Measurements from ENCODE around the gene ZBTB38. TPM values are rescaled to one million over a fixed set of nuclear protein-coding genes. Genes with fewer than 3 reads are reported as not detected.

ZBTB38 gene
- total RNA-seq, 1 experiment from 2014 or later = 12.3 TPM

DNA sequence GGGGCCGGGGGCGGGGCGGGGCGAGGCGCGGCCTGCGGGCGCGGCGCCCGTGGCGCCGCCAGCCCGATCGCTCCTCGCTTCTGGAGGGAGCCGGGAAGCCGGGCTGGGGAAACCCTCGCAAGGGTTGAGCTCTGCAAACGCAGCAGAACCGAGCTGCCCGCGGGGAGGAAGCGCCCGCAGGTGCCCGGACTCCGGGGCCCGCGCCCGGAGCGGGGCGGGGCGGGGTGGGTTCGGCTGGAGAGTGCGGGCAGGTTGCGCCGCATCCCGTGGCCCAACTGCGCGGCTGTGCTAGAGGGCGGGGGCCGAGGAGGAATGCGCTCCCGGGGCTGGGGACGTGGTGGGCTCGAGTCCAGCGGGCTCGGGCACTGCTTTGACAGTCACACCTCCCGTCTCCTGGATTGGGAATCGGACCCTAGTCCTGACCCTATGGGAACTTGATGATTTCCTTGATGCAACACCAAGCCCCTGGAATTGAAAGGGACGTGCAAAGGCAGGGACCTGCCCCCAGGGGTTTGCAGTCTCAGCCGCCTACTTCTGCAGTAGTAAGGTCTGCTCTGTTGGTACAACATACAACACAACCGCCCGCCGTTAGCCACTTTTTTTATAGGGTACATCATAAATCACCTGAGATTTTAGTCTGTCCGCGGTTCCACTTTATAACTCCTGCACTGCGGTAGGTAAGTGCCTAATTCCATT lies 34.3 kb downstream of the ZBTB38 start (continued):
- TF ChIP-seq, protein P1, sequence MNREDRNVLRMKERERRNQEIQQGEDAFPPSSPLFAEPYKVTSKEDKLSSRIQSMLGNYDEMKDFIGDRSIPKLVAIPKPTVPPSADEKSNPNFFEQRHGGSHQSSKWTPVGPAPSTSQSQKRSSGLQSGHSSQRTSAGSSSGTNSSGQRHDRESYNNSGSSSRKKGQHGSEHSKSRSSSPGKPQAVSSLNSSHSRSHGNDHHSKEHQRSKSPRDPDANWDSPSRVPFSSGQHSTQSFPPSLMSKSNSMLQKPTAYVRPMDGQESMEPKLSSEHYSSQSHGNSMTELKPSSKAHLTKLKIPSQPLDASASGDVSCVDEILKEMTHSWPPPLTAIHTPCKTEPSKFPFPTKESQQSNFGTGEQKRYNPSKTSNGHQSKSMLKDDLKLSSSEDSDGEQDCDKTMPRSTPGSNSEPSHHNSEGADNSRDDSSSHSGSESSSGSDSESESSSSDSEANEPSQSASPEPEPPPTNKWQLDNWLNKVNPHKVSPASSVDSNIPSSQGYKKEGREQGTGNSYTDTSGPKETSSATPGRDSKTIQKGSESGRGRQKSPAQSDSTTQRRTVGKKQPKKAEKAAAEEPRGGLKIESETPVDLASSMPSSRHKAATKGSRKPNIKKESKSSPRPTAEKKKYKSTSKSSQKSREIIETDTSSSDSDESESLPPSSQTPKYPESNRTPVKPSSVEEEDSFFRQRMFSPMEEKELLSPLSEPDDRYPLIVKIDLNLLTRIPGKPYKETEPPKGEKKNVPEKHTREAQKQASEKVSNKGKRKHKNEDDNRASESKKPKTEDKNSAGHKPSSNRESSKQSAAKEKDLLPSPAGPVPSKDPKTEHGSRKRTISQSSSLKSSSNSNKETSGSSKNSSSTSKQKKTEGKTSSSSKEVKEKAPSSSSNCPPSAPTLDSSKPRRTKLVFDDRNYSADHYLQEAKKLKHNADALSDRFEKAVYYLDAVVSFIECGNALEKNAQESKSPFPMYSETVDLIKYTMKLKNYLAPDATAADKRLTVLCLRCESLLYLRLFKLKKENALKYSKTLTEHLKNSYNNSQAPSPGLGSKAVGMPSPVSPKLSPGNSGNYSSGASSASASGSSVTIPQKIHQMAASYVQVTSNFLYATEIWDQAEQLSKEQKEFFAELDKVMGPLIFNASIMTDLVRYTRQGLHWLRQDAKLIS (CRISPR knock-in tag; IDR thresholded peaks at IDR 0.05; ENCODE audit: borderline replicate concordance) = no peak
- no peak for TF ChIP-seq STAT6 (CRISPR knock-in tag; conservative IDR thresholded peaks at IDR 0.05; ENCODE audit: low read depth)

DNA sequence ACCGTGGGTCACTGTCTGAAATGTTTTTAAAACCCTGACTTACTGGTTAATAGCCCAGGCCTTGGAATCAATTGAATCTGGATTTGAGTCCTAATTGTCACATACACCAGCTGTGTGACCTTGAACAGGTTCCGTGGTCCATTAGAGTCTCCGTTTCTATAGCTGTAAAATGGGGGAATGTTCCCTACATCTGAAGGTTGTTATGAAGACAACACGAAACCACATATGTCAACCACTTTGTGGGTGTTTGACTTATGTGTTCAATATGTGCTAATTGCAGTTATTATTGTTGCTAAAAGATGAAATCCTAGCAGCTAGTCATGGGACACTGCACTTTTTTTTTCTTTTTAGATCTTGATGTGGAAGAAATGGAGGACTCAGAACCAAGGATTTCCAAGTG lies 35.3 kb downstream of the ZBTB38 start:
- no peak for ATAC-seq
- H3K36me3 Mint-ChIP-seq = no peaks in the 10 kb centered on the region; the same call in 1 of the 2 replicates
- ChIA-PET POLR2A (no interaction called here), CTCF (interaction anchor here (1.3 kb wide), 1 partner anchor 43 kb away, joined by 4 read pairs; no protein-coding TSS in a partner anchor)
- H3K9me3 Mint-ChIP-seq = no peaks in the 10 kb centered on the region
- peaks cover 35% of the 10 kb centered on the region for H3K27me3 Mint-ChIP-seq (ENCODE audit: low read depth)
- no peak overlapping the region for H3K4me3 Mint-ChIP-seq
- no peak overlapping the region for H3K27ac Mint-ChIP-seq
- H3K4me1 Mint-ChIP-seq = peaks cover 33% of the 10 kb centered on the region
- no peak for DNase-seq (ENCODE audit: low spot score)
- TF ChIP-seq ZNF532 (CRISPR knock-in tag; IDR thresholded peaks at IDR 0.05; ENCODE audit: borderline replicate concordance) (no peak), ATF6 (CRISPR knock-in tag; IDR thresholded peaks at IDR 0.05) (no peak), FOXK1 (CRISPR knock-in tag; IDR thresholded peaks at IDR 0.05) (no peak), SMAD3 (CRISPR knock-in tag; IDR thresholded peaks at IDR 0.05; ENCODE audit: borderline replicate concordance) (no peak), ELF4 (CRISPR knock-in tag; IDR thresholded peaks at IDR 0.05; ENCODE audit: low read depth) (no peak), USF2 (CRISPR knock-in tag; IDR thresholded peaks at IDR 0.05) (no peak), MYBL2 (CRISPR knock-in tag; IDR thresholded peaks at IDR 0.05) (no peak), ZNF671 (CRISPR knock-in tag; IDR thresholded peaks at IDR 0.05) (no peak), ETV6 (CRISPR knock-in tag; IDR thresholded peaks at IDR 0.05) (no peak), IRF1 (CRISPR knock-in tag; IDR thresholded peaks at IDR 0.05) (no peak), ESRRA (CRISPR knock-in tag; IDR thresholded peaks at IDR 0.05; ENCODE audit: borderline replicate concordance) (no peak), CREM (CRISPR knock-in tag; IDR thresholded peaks at IDR 0.05) (no peak), GRHL2 (CRISPR knock-in tag; IDR thresholded peaks at IDR 0.05; ENCODE audit: insufficient replicate concordance, severe bottlenecking) (no peak)
- TF ChIP-seq, protein P2, sequence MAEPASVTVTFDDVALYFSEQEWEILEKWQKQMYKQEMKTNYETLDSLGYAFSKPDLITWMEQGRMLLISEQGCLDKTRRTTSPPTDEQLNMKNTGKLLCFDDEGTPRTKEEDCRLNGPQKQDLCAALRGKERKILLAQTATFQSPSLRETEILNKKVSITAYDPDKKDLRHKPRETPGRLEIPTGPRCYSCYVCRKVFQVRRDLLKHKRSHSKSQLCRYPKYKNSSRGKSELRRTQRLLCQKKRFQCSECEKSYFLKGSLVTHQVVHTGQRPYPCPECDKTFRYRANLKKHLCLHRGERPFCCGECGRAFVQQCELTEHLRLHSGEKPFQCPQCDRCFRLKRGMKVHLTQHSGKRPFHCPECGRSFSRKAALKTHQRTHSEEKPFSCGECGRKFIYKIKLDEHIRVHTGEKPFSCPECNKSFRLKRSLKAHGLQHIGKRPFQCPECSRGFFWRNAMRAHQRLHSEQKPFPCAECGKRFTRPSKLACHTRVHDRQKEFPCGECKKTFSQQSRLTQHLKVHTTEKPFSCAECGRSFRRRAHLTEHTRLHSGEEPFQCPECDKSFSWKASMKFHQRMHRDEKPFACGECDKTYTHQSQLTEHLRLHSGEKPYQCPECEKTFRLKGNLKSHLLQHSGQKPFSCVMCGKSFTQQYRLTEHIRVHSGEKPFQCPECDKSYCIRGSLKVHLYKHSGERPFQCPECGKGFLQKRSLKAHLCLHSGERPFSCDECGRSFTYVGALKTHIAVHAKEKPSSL (CRISPR knock-in tag; conservative IDR thresholded peaks at IDR 0.05) = no peak
